ENCODE data around the gene BAD.

The BAD gene

GRCh38 chr11:64295760-64296159, 11.3 kb upstream of the BAD start:
- no peak for DNase-seq

- DNase-seq: no peak
These were observed 10.3 kb upstream of the BAD start for GRCh38 chr11:64294774-64295173.

- no peak for DNase-seq
These were observed 8.2 kb upstream of the BAD start for GRCh38 chr11:64292460-64293254.

GRCh38 chr11:64291752-64292459, 7.4 kb upstream of the BAD start:
- DNase-seq: no peak

- no peak for DNase-seq
These were observed 6.8 kb upstream of the BAD start, which contains the start of gene KCNK4 for GRCh38 chr11:64291262-64291751. Gene KCNK4 (plus strand): TSS chr11:64291302. CDS start chr11:64293019, 1,717 bp downstream.

- no peak for DNase-seq
These were observed 6.1 kb upstream of the BAD start for GRCh38 chr11:64290352-64291261.

GRCh38 chr11:64289002-64289564, 4.6 kb upstream of the BAD start:
- DNase-seq: no peak

GRCh38 chr11:64288353-64288750, 3.9 kb upstream of the BAD start:
- DNase-seq: no peak

- DNase-seq: no peak
These were observed 3.3 kb upstream of the BAD start for GRCh38 chr11:64287676-64288352.

GRCh38 chr11:64286801-64287159, 2.3 kb upstream of the BAD start:
- DNase-seq: no peak

GRCh38 chr11:64285885-64286800, 1.7 kb upstream of the BAD start:
- no peak for DNase-seq

GRCh38 chr11:64284962-64285884, 758 bp upstream of the BAD start, which contains the start of gene GPR137:
Gene GPR137 (plus strand): TSS chr11:64285848. CDS start chr11:64286525, 677 bp downstream.
- peak; percentile 90 for DNase-seq

GRCh38 chr11:64283092-64283491, 1.4 kb downstream of the BAD start:
- no peak for DNase-seq

- no peak for DNase-seq
These were observed 2.3 kb downstream of the BAD start for GRCh38 chr11:64281957-64282770.

GRCh38 chr11:64278576-64279190, 5.8 kb downstream of the BAD start:
- no peak for DNase-seq

GRCh38 chr11:64276653-64277431, 7.6 kb downstream of the BAD start:
- DNase-seq: no peak

- no peak for DNase-seq
These were observed 8.6 kb downstream of the BAD start for GRCh38 chr11:64275841-64276240.
